ENCODE data around the gene RPGR.

RPGR gene

GRCh38 chrX:38262715-38263620 lies 64.3 kb downstream of the RPGR start:
- H3K4me1 Mint-ChIP-seq (ENCODE audit: low read depth) = no peaks in the 10 kb centered on the region
- H3K4me3 Mint-ChIP-seq = no peak overlapping the region
- H3K9me3 Mint-ChIP-seq = no peaks in the 10 kb centered on the region
- no peak overlapping the region for H3K27ac Mint-ChIP-seq
- H3K36me3 Mint-ChIP-seq (ENCODE audit: low read depth) = no peaks in the 10 kb centered on the region
- no peaks in the 10 kb centered on the region for H3K27me3 Mint-ChIP-seq

- no peaks in the 10 kb centered on the region for H3K9me3 Mint-ChIP-seq
- no peaks in the 10 kb centered on the region for H3K27me3 Mint-ChIP-seq
- H3K36me3 Mint-ChIP-seq (ENCODE audit: low read depth) = no peaks in the 10 kb centered on the region
- H3K4me1 Mint-ChIP-seq (ENCODE audit: low read depth) = no peaks in the 10 kb centered on the region
- no peak overlapping the region for H3K4me3 Mint-ChIP-seq
- H3K27ac Mint-ChIP-seq = no peak overlapping the region
Observed at GRCh38 chrX:38260231-38260630, 67.1 kb downstream of the RPGR start.

GRCh38 chrX:38256019-38256418 lies 71.3 kb downstream of the RPGR start:
- H3K27me3 Mint-ChIP-seq = peaks cover 4% of the 10 kb centered on the region
- no peaks in the 10 kb centered on the region for H3K36me3 Mint-ChIP-seq (ENCODE audit: low read depth)
- H3K4me1 Mint-ChIP-seq (ENCODE audit: low read depth) = no peaks in the 10 kb centered on the region
- no peaks in the 10 kb centered on the region for H3K9me3 Mint-ChIP-seq
- no peak overlapping the region for H3K27ac Mint-ChIP-seq
- no peak overlapping the region for H3K4me3 Mint-ChIP-seq

GRCh38 chrX:38249965-38250364 lies 77.3 kb downstream of the RPGR start:
- H3K9me3 Mint-ChIP-seq = no peaks in the 10 kb centered on the region
- no peak overlapping the region for H3K4me3 Mint-ChIP-seq
- no peaks in the 10 kb centered on the region for H3K4me1 Mint-ChIP-seq (ENCODE audit: low read depth)
- H3K36me3 Mint-ChIP-seq (ENCODE audit: low read depth) = no peaks in the 10 kb centered on the region
- no peak overlapping the region for H3K27ac Mint-ChIP-seq
- peaks cover 4% of the 10 kb centered on the region for H3K27me3 Mint-ChIP-seq

- no peaks in the 10 kb centered on the region for H3K9me3 Mint-ChIP-seq
- H3K27me3 Mint-ChIP-seq = peaks cover 1% of the 10 kb centered on the region
- H3K27ac Mint-ChIP-seq = no peak overlapping the region
- H3K36me3 Mint-ChIP-seq (ENCODE audit: low read depth) = no peaks in the 10 kb centered on the region
- H3K4me1 Mint-ChIP-seq (ENCODE audit: low read depth) = no peaks in the 10 kb centered on the region
- no peak overlapping the region for H3K4me3 Mint-ChIP-seq
Observed at GRCh38 chrX:38247051-38247450, 80.3 kb downstream of the RPGR start.

- H3K27ac Mint-ChIP-seq = no peak overlapping the region
- H3K9me3 Mint-ChIP-seq = no peaks in the 10 kb centered on the region
- H3K4me3 Mint-ChIP-seq = no peak overlapping the region
- H3K4me1 Mint-ChIP-seq (ENCODE audit: low read depth) = no peaks in the 10 kb centered on the region
- peaks cover 4% of the 10 kb centered on the region for H3K27me3 Mint-ChIP-seq
- no peaks in the 10 kb centered on the region for H3K36me3 Mint-ChIP-seq (ENCODE audit: low read depth)
Observed at GRCh38 chrX:38240541-38240940, 86.8 kb downstream of the RPGR start.

GRCh38 chrX:38236901-38237615 lies 90.3 kb downstream of the RPGR start:
- no peak overlapping the region for H3K27ac Mint-ChIP-seq
- no peak overlapping the region for H3K4me3 Mint-ChIP-seq
- no peaks in the 10 kb centered on the region for H3K9me3 Mint-ChIP-seq
- H3K4me1 Mint-ChIP-seq (ENCODE audit: low read depth) = no peaks in the 10 kb centered on the region
- H3K27me3 Mint-ChIP-seq = peaks cover 14% of the 10 kb centered on the region
- no peaks in the 10 kb centered on the region for H3K36me3 Mint-ChIP-seq (ENCODE audit: low read depth)

GRCh38 chrX:38233891-38234667 lies 93.2 kb downstream of the RPGR start:
- Mint-ChIP-seq H3K4me3 (no peak overlapping the region), H3K27ac (no peak overlapping the region), H3K4me1 (ENCODE audit: low read depth) (no peaks in the 10 kb centered on the region), H3K36me3 (ENCODE audit: low read depth) (no peaks in the 10 kb centered on the region), H3K27me3 (peaks cover 14% of the 10 kb centered on the region), H3K9me3 (no peaks in the 10 kb centered on the region)

GRCh38 chrX:38232079-38232686 lies 95.1 kb downstream of the RPGR start:
- H3K9me3 Mint-ChIP-seq = no peaks in the 10 kb centered on the region
- no peak overlapping the region for H3K4me3 Mint-ChIP-seq
- H3K27ac Mint-ChIP-seq = no peak overlapping the region
- H3K27me3 Mint-ChIP-seq = peaks cover 14% of the 10 kb centered on the region
- no peaks in the 10 kb centered on the region for H3K36me3 Mint-ChIP-seq (ENCODE audit: low read depth)
- H3K4me1 Mint-ChIP-seq (ENCODE audit: low read depth) = no peaks in the 10 kb centered on the region

GRCh38 chrX:38225093-38225492 lies 102.2 kb downstream of the RPGR start:
- Mint-ChIP-seq H3K9me3 (no peaks in the 10 kb centered on the region), H3K27ac (no peak overlapping the region), H3K36me3 (ENCODE audit: low read depth) (no peaks in the 10 kb centered on the region), H3K4me3 (no peak overlapping the region), H3K27me3 (peaks cover 20% of the 10 kb centered on the region), H3K4me1 (ENCODE audit: low read depth) (no peaks in the 10 kb centered on the region)

- Mint-ChIP-seq H3K4me1 (ENCODE audit: low read depth) (no peaks in the 10 kb centered on the region), H3K27ac (no peak overlapping the region), H3K9me3 (no peaks in the 10 kb centered on the region), H3K27me3 (peaks cover 26% of the 10 kb centered on the region), H3K4me3 (no peak overlapping the region), H3K36me3 (ENCODE audit: low read depth) (no peaks in the 10 kb centered on the region)
Observed at GRCh38 chrX:38224160-38224559, 103.1 kb downstream of the RPGR start.

GRCh38 chrX:38221391-38221929 lies 105.8 kb downstream of the RPGR start:
- Mint-ChIP-seq H3K4me1 (ENCODE audit: low read depth) (no peaks in the 10 kb centered on the region), H3K27me3 (peaks cover 40% of the 10 kb centered on the region), H3K27ac (no peak overlapping the region)

GRCh38 chrX:38220415-38221390 lies 106.6 kb downstream of the RPGR start, which contains the start of gene SRPX:
TSS of gene SRPX (minus strand) at chrX:38220871. CDS start at chrX:38220792, 79 bp downstream.
- Mint-ChIP-seq H3K27me3 (peaks cover 44% of the 10 kb centered on the region), H3K4me3 (peak within 1 kb of the TSS; percentile 52), H3K4me1 (ENCODE audit: low read depth) (no peaks in the 10 kb centered on the region), H3K9me3 (no peaks in the 10 kb centered on the region), H3K36me3 (ENCODE audit: low read depth) (no peaks in the 10 kb centered on the region), H3K27ac (no peak within 1 kb of the TSS)

More at GRCh38 chrX:38221391-38221929, 105.8 kb downstream of the RPGR start:
- H3K9me3 Mint-ChIP-seq = no peaks in the 10 kb centered on the region
- H3K4me3 Mint-ChIP-seq = no peak overlapping the region
- H3K36me3 Mint-ChIP-seq (ENCODE audit: low read depth) = no peaks in the 10 kb centered on the region

All from stimulated activated naive CD8-positive, alpha-beta T cell treated with anti-CD3 and anti-CD28 coated beads, Interleukin-15, Interleukin-2, amounts not matched to agents 100 ng/mL and 50 ng/mL, for 24 hours (primary cell).